ENCODE data around the gene RBM10.

- TF ChIP-seq CTCF (CRISPR knock-in tag; IDR thresholded peaks at IDR 0.05) (no peak), ZNF121 (CRISPR knock-in tag; IDR thresholded peaks at IDR 0.05) (no peak), ZFP36 (IDR thresholded peaks at IDR 0.05; ENCODE audit: borderline replicate concordance, low read depth, low read length, partially characterized antibody) (no peak), ZNF605 (CRISPR knock-in tag; IDR thresholded peaks at IDR 0.05) (no peak), ZNF451 (CRISPR knock-in tag; IDR thresholded peaks at IDR 0.05) (no peak), PAXIP1 (CRISPR knock-in tag; conservative IDR thresholded peaks at IDR 0.05) (no peak), KDM5B (CRISPR knock-in tag; IDR thresholded peaks at IDR 0.05; ENCODE audit: borderline replicate concordance) (no peak), TGIF2 (CRISPR knock-in tag; IDR thresholded peaks at IDR 0.05) (no peak), ZNF263 (CRISPR knock-in tag; IDR thresholded peaks at IDR 0.05) (no peak), ESRRA (CRISPR knock-in tag; IDR thresholded peaks at IDR 0.05; ENCODE audit: low read depth) (no peak), SMC3 (IDR thresholded peaks at IDR 0.05; ENCODE audit: low read length) (no peak), SNAPC4 (CRISPR knock-in tag; IDR thresholded peaks at IDR 0.05) (no peak)
These were observed 34.9 kb downstream of the RBM10 start for GRCh38 chrX:47179928-47180255.

Measured in HepG2 (cell line).